Pons (tissue), 1 donor: ENCODE data around the gene MED26.
A peak's percentile ranks its signal among the peaks of the same experiment; 100 is the strongest.
"Not testable (repeated sequence)": the region's sequence is repeated elsewhere in the genome, so short reads cannot be mapped to it uniquely, and the experiment has no call there.

ENCODE experiments used
- DNase-seq: peaks from one replicate; pipeline ENCODE4 v3.0.0-alpha.2; 2016; ENCODE audit warnings: low spot score

Gene MED26

DNA sequence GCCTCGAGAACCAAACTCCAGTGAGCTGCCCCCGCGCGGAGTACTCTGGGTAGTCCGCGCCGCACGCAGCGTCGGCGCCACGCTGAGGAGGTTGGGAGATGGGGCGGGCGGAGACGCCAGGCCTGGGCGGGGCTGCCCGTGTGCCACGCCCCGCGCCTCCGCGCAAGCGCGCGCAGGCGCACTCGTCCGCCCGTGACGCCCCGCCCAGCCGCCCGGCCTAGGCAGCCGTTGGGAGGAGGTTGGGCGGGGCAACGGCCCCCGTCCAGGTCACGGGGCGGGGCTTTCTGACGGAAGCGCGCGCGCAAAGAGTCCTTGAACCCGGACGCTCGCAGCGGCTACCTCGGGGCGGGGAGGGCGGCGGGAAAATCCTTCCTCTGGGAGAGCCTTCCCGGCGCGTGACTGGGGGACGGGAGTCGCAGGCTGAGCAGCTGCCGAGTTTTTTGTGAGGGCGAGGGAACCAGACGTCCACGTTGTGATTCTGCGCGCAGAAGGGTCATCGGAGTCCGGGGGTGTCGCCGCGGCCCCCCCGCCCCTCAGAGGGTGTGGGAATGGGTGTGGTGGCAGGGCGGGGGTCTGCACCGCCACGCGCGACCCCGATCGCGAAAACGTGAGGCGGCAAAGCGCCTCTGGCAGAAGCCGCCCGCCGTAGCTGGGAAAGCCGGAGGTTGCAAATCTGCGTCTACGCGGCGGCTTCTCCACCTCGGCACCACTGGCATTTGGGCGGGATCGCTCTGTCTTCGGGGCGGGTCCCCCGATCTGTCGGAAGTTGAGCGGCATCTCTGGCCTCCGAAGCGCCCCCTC lies at the start of gene MED26:
Gene MED26 (minus strand): TSS at position 22 of the 801 bp plus-strand sequence. CDS start 261 bp downstream, outside the sequence.
- DNase-seq = peak; percentile 94

DNA sequence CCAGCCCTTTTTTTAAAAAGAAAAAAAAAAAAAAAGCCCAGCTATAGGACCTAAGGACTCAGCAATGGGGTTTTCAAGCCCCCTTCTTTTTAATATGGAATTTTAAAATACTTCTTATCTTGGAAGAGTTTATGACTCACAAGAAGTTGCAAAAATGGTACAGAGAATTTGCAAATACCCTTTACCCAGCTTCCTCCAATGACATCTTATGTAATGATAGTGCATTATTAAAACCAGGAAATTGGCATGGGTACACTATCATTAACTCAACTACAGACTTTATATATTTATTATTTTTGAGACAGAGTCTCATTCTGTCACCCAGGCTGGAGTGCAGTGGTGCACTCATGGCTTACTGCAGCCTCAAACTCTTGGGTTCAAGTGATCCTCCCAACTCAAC lies 49.1 kb upstream of the MED26 start:
- no peak for DNase-seq

GRCh38 chr19:16676101-16676798 lies 48.2 kb upstream of the MED26 start:
- DNase-seq = no peak

DNA sequence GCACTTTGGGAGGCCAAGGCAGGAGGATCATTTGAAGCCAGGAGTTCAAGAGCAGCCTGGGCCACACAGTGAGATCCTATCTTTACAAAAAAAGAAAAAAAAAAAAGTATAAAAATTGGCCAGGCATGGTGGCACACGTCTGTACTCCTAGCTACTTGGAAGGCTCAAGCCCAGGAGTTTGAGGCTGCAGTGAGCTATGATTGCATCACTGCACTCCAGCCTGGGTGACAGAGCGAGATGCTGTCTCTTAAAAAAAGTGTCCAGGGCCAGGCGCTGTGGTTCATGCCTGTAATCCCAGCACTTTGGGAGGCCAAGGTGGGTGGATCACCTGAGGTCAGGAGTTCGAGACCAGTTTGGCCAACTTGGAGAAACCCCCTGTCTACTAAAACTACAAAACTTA lies 45.8 kb upstream of the MED26 start:
- DNase-seq = not testable (repeated sequence)

GRCh38 chr19:16673231-16673630 lies 45.2 kb upstream of the MED26 start:
- no peak for DNase-seq

GRCh38 chr19:16671652-16672274 lies 43.8 kb upstream of the MED26 start:
- DNase-seq = no peak

GRCh38 chr19:16670291-16670690 lies 42.3 kb upstream of the MED26 start:
- DNase-seq = no peak

DNA sequence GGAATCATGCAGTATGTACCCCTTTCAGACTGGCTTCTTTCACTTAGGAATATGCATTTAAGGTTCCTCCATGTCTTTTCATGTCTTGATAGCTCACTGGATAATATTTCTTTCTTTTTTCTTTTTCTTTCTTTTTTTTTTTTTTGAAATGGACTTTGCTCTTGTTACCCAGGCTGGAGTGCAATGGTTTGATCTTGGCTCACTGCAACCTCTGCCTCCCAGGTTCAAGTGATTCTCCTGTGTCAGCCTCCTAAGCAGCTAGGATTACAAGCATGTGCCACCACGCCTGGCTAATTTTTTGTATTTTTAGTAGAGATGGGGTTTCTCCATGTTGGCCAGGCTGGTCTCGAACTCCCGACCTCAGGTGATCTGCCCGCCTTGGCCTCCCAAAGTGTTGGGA lies 40.7 kb upstream of the MED26 start:
- DNase-seq = not testable (repeated sequence)

DNA sequence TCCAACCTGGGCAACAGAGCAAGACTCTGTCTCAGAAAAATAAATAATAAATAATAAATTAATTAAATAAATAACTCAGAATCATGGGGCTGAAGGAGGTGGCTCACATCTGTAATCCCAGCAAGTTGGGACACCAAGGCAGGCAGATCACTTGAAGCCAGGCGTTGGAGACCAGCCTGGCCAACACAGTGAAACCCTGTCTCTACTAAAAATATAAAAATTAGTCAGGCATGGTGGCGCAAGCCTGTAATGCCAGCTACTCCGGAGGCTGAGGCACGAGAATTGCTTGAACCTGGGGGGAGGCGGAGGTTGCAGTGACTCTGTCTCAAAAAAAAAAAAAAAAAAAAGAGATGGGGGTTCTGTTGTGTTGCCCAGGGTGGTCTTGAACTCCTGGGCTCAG lies 40.2 kb upstream of the MED26 start:
- DNase-seq = no peak

DNA sequence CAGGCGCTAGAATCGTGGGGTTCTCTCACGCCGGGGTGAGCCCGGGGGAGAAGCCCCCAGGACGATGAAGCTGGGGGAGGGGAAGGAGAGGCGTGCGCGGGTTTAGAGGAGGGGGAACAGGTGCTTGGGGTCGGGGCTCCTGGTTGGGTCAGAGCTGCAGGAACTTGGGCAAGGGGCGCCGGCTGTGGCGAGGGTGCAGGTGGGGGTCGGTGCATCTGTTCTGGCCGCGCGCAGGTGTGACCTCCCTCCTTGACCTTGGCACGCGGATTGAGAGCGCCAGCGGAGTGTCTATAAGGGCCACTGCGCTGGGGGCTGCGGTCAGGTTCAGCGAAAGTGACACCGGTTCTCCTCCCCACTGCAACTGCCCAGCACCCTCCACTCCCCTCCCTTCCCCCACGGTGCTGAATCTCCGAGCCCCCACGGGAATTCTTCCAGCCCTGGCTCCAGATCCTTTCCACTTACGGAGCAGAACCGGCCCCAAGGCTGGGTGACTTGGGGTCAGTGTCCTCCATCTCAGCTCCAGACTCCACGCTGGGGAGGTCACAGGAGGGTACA lies 33.6 kb upstream of the MED26 start:
- DNase-seq = no peak

DNA sequence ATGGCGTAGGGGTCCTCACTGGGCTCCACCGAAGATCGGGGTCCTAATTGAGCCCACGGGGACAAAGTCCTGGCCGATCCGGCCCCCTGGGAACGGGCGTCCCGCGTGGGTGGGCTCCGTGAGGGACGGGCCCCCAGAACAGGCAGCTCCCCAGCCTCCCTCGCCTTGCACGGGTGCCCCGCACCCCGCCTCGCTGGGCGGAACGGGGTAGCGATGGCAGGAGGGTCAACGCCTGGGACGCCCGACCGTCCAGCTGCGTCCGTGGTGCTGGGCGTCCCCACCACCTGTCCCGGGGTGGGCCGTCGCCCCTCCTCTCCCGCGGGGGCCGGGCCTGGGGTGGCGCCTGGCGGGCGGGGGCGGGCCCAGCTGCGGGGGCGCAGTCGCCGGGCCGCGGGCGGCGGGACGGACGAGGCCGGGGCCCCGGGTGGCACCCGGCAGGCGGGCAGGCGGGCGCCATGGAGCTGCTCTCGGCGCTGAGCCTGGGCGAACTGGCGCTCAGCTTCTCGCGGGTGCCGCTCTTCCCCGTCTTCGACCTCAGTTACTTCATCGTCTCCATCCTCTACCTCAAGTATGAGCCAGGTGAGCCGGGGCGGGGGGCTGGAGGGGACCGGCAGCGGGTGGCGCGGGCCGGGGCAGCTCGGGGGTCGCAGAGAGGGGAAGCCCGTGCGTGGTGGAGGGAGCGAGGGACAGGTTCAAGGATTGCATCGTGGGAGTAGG lies 32.9 kb upstream of the MED26 start, which contains the start of gene TMEM38A:
Gene TMEM38A (plus strand): TSS at position 377 of the 717 bp plus-strand sequence. CDS start 79 bp downstream, at position 456.
- DNase-seq = no peak

DNA sequence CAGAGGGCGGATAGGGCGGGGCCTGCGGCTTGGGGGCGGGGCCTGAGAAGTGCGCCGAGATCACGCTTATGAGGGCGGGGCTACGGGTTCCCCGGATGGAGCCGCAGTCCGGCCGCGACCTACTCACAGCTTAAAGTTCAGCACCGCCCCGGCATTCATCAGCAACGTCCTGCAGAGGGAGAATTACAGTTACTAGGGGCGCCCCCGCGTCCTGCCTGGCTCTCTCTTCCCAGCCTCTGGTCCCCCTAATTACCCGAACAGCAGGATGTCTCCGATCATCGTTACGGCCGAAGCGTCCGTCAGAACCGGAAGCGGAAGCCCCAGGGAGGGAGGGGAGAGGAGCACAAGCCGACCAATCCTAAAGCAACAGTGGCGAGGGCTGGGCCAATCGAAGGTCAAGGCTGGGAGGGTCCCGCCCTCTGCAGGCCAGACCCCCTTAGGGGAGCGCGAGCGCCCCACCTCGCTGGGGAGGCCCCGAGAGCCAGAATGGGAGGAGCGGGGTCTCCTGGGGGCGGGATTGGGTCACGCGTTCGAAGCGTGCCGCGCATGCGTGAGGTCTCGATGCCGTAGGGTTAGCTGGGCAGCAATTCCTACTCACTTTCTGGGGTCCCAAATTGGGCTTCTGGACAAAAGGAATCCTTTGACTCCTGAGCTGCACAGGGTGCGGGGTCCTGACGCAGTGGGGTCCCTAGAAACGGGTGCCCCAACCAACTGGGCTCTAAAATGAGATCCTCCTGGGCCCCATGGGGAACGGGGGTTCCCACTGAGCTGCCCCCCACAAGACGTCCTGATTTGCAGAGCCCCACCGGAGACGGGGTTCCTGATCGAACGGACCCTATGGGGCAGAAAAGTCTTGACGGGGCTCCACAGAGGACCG lies 32.1 kb upstream of the MED26 start, which contains the start of gene SMIM7:
Gene SMIM7 (minus strand): TSS at position 313 of the 877 bp plus-strand sequence. CDS start 34 bp downstream, at position 279.
- DNase-seq = peak; percentile 99

DNA sequence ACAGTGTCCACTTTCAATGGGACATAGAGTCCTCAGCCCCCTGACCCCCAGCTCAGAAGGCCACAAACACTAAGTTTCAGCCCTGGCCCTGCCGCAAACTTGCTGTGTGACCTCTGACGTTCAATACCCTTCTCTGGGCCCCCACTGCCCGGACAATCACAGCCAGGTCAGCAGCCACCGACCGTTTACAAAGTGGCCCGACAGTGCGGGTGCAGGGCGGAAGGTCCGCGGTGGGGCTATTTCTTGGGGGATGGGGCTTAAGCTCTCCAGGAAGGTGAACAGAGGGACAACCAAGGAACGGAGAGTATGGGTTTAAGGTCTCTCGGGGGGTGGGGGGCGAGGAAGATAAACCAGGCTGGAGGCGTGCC lies 31.4 kb upstream of the MED26 start:
- no peak for DNase-seq

DNA sequence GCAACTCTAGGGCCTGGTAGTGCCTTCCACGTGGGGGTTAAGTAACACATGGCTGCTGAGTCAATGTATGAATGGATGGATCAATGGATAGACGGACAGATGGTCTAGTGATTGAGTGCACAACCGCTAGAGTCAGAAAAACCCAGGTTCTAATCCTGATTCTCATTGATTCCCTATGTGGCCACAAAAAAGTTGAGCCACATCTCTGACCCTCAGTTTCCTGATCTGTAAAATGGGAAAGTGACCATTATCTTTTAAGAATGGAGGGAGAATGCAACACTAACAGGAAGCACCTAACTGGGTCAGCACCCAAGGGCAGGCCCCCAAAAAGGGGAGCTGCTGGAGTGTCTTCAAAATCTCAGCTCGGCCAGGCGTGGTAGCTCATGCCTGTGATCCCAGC lies 29.4 kb upstream of the MED26 start:
- no peak for DNase-seq

DNA sequence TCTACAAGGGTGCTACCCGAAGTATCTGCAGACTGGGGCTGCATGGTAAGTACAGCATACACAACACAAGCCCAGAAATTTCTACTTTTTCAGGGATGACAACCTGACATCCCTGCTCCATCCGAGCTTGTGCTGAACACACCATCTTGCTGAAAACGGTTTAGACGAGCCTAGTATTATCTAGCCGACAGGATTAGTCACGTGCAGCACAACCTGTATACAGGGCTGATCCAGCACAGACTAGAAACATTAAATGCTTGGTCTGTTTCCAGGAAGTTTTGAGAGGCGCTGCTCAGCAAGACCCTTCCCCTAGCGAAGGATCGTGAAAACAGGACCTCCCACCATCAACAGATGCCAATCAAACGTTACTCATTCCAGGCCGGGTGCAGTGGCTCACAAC lies 27.7 kb upstream of the MED26 start:
- DNase-seq = no peak

GRCh38 chr19:16654627-16655026 lies 26.6 kb upstream of the MED26 start:
- no peak for DNase-seq

DNA sequence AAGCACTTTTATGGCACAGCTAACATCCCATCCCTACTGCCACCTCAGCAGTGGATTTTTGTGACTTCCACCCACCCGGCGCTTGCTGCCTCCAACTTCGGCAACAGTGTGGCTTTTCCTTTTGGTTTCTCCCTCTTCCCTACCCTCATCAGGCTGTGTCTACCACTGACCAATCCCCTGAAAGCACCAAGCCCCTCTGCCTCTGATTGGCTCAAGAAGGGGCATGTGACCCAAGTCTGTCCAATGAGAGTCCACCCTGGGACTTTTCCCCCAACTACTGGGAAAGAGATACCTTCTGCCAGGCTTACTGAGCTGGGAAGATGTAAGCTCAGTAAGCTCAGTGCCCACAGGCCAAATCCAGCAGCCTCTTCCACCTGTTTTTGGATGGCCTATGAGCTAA lies 26.1 kb upstream of the MED26 start:
- no peak for DNase-seq

- DNase-seq = no peak
These were observed 24.9 kb upstream of the MED26 start for GRCh38 chr19:16652854-16653253.

DNA sequence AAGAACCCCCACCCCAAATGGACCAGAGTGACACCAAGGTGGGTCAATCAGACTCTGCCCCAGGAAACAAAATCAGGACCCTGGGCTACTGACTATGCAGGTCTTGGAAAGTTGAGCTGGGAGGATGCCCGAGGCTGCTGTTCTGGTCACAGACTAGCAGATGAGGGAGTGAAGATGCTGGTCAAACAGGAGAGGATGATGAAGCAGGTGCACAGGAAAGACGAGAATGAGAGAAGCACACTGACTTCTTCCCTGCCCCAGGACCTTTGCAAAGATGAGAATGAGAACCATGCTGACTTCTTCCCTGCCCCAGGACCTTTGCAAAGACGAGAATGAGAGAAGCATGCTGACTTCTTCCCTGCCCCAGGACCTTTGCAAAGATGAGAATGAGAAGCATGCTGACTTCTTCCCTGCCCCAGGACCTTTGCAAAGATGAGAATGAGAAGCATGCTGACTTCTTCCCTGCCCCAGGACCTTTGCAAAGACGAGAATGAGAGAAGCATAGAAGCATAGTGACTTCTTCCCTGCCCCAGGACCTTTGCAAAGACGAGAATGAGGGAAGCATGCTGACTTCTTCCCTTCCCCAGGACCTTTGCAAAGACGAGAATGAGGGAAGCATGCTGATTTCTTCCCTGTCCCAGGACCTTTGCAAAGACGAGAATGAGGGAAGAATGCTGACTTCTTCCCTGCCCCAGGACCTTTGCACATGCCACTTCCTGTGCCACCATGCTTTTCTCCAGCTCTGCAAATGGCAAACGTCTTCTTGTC lies 23.6 kb upstream of the MED26 start:
- not testable (repeated sequence) for DNase-seq

DNA sequence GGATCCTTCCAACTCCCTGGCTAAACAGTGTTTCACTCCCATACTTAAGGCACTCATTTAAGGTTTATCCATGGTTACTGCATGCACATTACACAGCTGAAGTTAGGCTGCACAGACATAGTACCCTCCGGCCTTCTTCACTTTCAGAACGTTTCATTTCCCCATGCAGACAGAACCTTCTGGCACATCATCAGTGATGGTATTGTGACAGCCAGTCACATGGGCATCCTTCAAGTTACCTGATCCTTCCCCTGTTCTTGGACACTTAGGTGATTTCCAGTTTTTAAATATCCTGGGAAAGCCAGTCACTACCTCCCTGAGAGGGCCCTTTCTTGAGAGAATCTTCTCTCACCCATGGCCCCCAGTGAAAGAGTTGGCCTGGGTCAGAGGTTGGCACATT lies 22.8 kb upstream of the MED26 start:
- no peak for DNase-seq
